Epithelial cell of prostate (primary cell): ENCODE data around the gene MRPL18.
A peak's percentile ranks its signal among the peaks of the same experiment; 100 is the strongest.
"Not testable (repeated sequence)": the region's sequence is repeated elsewhere in the genome, so short reads cannot be mapped to it uniquely, and the experiment has no call there.

Source experiments
- DNase-seq: peaks from one replicate; pipeline ENCODE4 v3.0.0-alpha.2; 2011; ENCODE audit warnings: low read depth, low spot score
- H3K27ac ChIP-seq: fragments of 450-650 bp; 2 replicates; pipeline ENCODE4 v1.5.1; 2017; ENCODE audit warnings: mild to moderate bottlenecking

Gene MRPL18

GRCh38 chr6:159769470-159769869, 20.8 kb upstream of the MRPL18 start:
- DNase-seq, result no peak
- no peak overlapping the region for H3K27ac ChIP-seq

GRCh38 chr6:159772196-159772595, 18.1 kb upstream of the MRPL18 start:
- no peak overlapping the region for H3K27ac ChIP-seq
- DNase-seq, result no peak

- DNase-seq, result no peak
- H3K27ac ChIP-seq, result no peak overlapping the region
Observed at GRCh38 chr6:159777240-159777904, 12.9 kb upstream of the MRPL18 start.

- no peak overlapping the region for H3K27ac ChIP-seq
- DNase-seq, result no peak
Observed at GRCh38 chr6:159778131-159778530, 12.1 kb upstream of the MRPL18 start.

- DNase-seq, result no peak
- H3K27ac ChIP-seq, result no peak overlapping the region
Observed at GRCh38 chr6:159778542-159779103, 11.6 kb upstream of the MRPL18 start.

GRCh38 chr6:159788276-159788675, 2.0 kb upstream of the MRPL18 start:
- peak overlapping the region; percentile 76 for H3K27ac ChIP-seq
- DNase-seq, result no peak

- peak overlapping the region; percentile 76 for H3K27ac ChIP-seq
- no peak for DNase-seq
Observed at GRCh38 chr6:159788753-159789376, 1.4 kb upstream of the MRPL18 start.

- DNase-seq, result peak; percentile 98
- peak within 1 kb of the TSS; percentile 76 for H3K27ac ChIP-seq
Observed at GRCh38 chr6:159789377-159790148, 704 bp upstream of the MRPL18 start, which contains the start of gene TCP1. Gene TCP1 (minus strand): TSS chr6:159789602. CDS start chr6:159789468, 134 bp downstream.

- H3K27ac ChIP-seq, result peak overlapping the region; percentile 76
- no peak for DNase-seq
Observed at GRCh38 chr6:159790956-159791598, 810 bp downstream of the MRPL18 start.

- not testable (repeated sequence) for DNase-seq, H3K27ac ChIP-seq
Observed at GRCh38 chr6:159794976-159795375, 4.7 kb downstream of the MRPL18 start.

GRCh38 chr6:159797554-159797953, 7.3 kb downstream of the MRPL18 start:
- DNase-seq, result no peak
- H3K27ac ChIP-seq, result no peak overlapping the region

GRCh38 chr6:159800141-159800865, 10.0 kb downstream of the MRPL18 start, which contains the start of gene PNLDC1:
Gene PNLDC1 (plus strand): TSS chr6:159800276. CDS start chr6:159800308, 32 bp downstream.
- DNase-seq, result no peak
- no peak within 1 kb of the TSS for H3K27ac ChIP-seq

- no peak for DNase-seq
- no peak overlapping the region for H3K27ac ChIP-seq
Observed at GRCh38 chr6:159801935-159802334, 11.7 kb downstream of the MRPL18 start.

GRCh38 chr6:159804504-159804903, 14.2 kb downstream of the MRPL18 start:
- no peak for DNase-seq

GRCh38 chr6:159805440-159806020, 15.3 kb downstream of the MRPL18 start:
- H3K27ac ChIP-seq, result no peak overlapping the region
- DNase-seq, result no peak

More at GRCh38 chr6:159804504-159804903, 14.2 kb downstream of the MRPL18 start:
- no peak overlapping the region for H3K27ac ChIP-seq

GRCh38 chr6:159806021-159806458, 15.8 kb downstream of the MRPL18 start:
- DNase-seq, result no peak
- H3K27ac ChIP-seq, result no peak overlapping the region

GRCh38 chr6:159807150-159807858, 17.0 kb downstream of the MRPL18 start:
- H3K27ac ChIP-seq, result peak overlapping the region; percentile 53

GRCh38 chr6:159808647-159809046, 18.4 kb downstream of the MRPL18 start:
- DNase-seq, result no peak
- no peak overlapping the region for H3K27ac ChIP-seq

More at GRCh38 chr6:159807150-159807858, 17.0 kb downstream of the MRPL18 start:
- peak; percentile 84 for DNase-seq
